WTC11 (cell line): Measurements from ENCODE around the gene SORCS2.

ENCODE experiments used
- CBFB ChIP-seq: sonication (generic); formaldehyde crosslinking; IDR thresholded peaks from 2 replicates; pipeline ENCODE4 v1.8.1; 2022; ENCODE audit warnings: mild to moderate bottlenecking, low read depth, missing genetic modification reagents
- CREB1 ChIP-seq: sonication (generic); formaldehyde crosslinking; IDR thresholded peaks from 2 replicates; pipeline ENCODE4 v1.8.0; 2023; ENCODE audit warnings: mild to moderate bottlenecking, missing genetic modification reagents
- TF ChIP-seq, protein P1 (sequence below): fragments of 200-600 bp; IDR thresholded peaks from 2 replicates; pipeline ENCODE4 v1.8.0; 2022; ENCODE audit warnings: antibody characterized with exemption

DNA sequence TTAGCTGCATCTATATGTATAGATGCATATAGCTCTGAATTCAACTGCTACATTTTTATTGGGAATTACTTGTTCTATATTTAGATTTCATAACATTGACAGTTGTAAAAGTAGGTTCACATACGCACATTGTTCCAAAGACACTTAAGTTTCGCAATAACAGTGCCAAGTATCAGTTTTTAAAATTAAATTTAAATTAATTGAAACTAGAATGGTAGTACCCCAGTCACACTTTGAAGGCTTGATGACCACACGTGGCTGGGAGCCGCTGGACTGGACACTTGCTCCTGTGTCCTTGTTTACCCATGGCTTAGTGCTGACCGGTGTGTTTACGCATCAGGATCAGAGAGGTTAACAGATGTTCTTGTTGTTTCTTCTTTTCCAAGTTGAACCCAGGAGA is 383.1 kb downstream of the SORCS2 start:
- TF ChIP-seq, protein P1, sequence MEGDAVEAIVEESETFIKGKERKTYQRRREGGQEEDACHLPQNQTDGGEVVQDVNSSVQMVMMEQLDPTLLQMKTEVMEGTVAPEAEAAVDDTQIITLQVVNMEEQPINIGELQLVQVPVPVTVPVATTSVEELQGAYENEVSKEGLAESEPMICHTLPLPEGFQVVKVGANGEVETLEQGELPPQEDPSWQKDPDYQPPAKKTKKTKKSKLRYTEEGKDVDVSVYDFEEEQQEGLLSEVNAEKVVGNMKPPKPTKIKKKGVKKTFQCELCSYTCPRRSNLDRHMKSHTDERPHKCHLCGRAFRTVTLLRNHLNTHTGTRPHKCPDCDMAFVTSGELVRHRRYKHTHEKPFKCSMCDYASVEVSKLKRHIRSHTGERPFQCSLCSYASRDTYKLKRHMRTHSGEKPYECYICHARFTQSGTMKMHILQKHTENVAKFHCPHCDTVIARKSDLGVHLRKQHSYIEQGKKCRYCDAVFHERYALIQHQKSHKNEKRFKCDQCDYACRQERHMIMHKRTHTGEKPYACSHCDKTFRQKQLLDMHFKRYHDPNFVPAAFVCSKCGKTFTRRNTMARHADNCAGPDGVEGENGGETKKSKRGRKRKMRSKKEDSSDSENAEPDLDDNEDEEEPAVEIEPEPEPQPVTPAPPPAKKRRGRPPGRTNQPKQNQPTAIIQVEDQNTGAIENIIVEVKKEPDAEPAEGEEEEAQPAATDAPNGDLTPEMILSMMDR = no peak
- no peak for TF ChIP-seq CBFB
- TF ChIP-seq CREB1 (CRISPR knock-in tag) = no peak
